Muscle of arm (tissue), 12 donors: ENCODE measurements around the gene OR10H1. TPM values are rescaled to one million over a fixed set of nuclear protein-coding genes. Genes with fewer than 3 reads are reported as not detected.
"Not testable (repeated sequence)": the region's sequence is repeated elsewhere in the genome, so short reads cannot be mapped to it uniquely, and the experiment has no call there.

Experiments used
- DNase-seq: peaks from one replicate; pipeline ENCODE4 v3.0.0-alpha.2; 2013
- polyA plus RNA-seq, 12 donors: library from polyadenylated mRNA; unstranded; fragments of 120-200 nt; gene quantifications; one replicate each; pipeline ENCODE4 v1.2.1, GENCODE V29; 2013; ENCODE audit not compliant: insufficient read length in 12 of 12

OR10H1 gene
- polyA plus RNA-seq, 12 donors = 0.04 TPM; not detected in 11

- no peak for DNase-seq
These were observed 40.2 kb downstream of the OR10H1 start for GRCh38 chr19:15775249-15775648.

GRCh38 chr19:15774159-15774558 is 41.3 kb downstream of the OR10H1 start:
- DNase-seq = not testable (repeated sequence)

GRCh38 chr19:15769586-15769985 is 45.9 kb downstream of the OR10H1 start:
- peak; percentile 6 for DNase-seq

- DNase-seq = no peak
These were observed 55.4 kb downstream of the OR10H1 start for GRCh38 chr19:15759962-15760565.

GRCh38 chr19:15758379-15758778 is 57.1 kb downstream of the OR10H1 start:
- no peak for DNase-seq

Other genes with a start within 250 kb of the OR10H1 start
- gene CYP4F8, start 200.4 kb downstream of the OR10H1 start, polyA plus RNA-seq = under 1 TPM in 1 of 12 donors, not detected in 11; 0.06 TPM
- 1 to 10 TPM in 1 of 12 donors, under 1 TPM in 8, not detected in 3; 0.08 to 1.2 (median 0.20) TPM for gene CYP4F3, start 174.8 kb downstream of the OR10H1 start, polyA plus RNA-seq
- gene CYP4F12, start 142.6 kb downstream of the OR10H1 start, polyA plus RNA-seq = 1 to 10 TPM in 4 of 12 donors, under 1 TPM in 7, not detected in 1; 0.20 to 9.4 (median 0.73) TPM
- not detected for gene OR10H2, start 87.6 kb downstream of the OR10H1 start, polyA plus RNA-seq
- gene OR10H3, start 77.7 kb downstream of the OR10H1 start, polyA plus RNA-seq = not detected
- under 1 TPM in 10 of 12 donors, not detected in 2; 0.04 to 0.09 (median 0.05) TPM for gene OR10H5, start 28.0 kb downstream of the OR10H1 start, polyA plus RNA-seq
- gene CYP4F2, start 82.4 kb upstream of the OR10H1 start, polyA plus RNA-seq = under 1 TPM in 1 of 12 donors, not detected in 11; 0.26 TPM
- under 1 TPM in 2 of 12 donors, not detected in 10; 0.15 to 0.33 TPM for gene CYP4F11, start 118.9 kb upstream of the OR10H1 start, polyA plus RNA-seq
- not detected for gene OR10H4, start 133.3 kb upstream of the OR10H1 start, polyA plus RNA-seq